Mammary epithelial cell (primary cell): ENCODE measurements around the gene G3BP1.

ENCODE experiments used
- EZH2 ChIP-seq: IDR thresholded peaks from 2 replicates; pipeline ENCODE4 v1.6.1; 2012; ENCODE audit warnings: low read length, inconsistent platforms, borderline replicate concordance
- TF ChIP-seq, protein P1 (sequence below), 2 donors: IDR thresholded peaks in 1 of 2; conservative IDR thresholded peaks in 1 of 2; 2 replicates each; pipeline ENCODE4 v1.5.1; 2011 to 2012; ENCODE audit warnings: inconsistent platforms in 2 of 2, low read length in 2 of 2, mild to moderate bottlenecking in 2 of 2, control low read depth in 1 of 2, low read depth in 1 of 2; ENCODE audit not compliant: insufficient read depth in 1 of 2; ENCODE audit errors: extremely low read depth in 1 of 2

DNA sequence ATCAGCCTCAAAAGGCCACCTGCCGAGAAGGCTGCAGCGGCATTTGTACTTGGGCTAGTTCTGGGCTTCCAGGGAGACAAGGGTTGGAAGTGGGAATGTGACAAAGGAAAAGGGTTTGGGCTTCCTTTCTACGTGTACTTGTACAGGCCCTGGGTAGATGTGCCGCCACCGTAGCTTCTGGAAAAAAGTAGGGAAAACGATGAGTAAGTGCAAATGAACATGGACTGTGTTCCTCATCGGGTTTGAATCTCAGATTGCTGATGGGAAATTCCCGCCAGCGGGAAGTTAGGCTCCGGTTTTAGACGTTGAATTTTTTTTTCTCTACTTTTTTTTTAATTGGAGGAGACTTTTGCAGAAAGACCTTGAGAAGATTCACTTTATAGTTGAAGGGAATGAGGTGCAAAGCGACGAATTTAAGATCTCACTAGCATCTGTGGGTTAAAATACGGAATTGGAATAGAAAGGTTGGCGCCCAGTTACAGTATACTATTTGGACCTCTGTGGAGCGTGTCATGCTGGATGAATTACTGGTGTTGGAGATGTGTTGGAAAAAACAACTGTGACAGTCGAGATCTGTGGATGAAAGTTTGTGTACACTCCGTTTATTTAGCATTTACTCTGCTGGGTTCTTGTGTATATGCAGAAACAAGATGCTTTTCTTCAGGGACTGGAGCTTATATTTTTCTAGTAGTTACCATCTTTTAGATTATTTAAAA is 1.2 kb downstream of the G3BP1 start:
- TF ChIP-seq, protein P1, sequence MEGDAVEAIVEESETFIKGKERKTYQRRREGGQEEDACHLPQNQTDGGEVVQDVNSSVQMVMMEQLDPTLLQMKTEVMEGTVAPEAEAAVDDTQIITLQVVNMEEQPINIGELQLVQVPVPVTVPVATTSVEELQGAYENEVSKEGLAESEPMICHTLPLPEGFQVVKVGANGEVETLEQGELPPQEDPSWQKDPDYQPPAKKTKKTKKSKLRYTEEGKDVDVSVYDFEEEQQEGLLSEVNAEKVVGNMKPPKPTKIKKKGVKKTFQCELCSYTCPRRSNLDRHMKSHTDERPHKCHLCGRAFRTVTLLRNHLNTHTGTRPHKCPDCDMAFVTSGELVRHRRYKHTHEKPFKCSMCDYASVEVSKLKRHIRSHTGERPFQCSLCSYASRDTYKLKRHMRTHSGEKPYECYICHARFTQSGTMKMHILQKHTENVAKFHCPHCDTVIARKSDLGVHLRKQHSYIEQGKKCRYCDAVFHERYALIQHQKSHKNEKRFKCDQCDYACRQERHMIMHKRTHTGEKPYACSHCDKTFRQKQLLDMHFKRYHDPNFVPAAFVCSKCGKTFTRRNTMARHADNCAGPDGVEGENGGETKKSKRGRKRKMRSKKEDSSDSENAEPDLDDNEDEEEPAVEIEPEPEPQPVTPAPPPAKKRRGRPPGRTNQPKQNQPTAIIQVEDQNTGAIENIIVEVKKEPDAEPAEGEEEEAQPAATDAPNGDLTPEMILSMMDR (conservative IDR thresholded peaks at IDR 0.05 in 1 of 2, IDR thresholded peaks at IDR 0.05 in 1 of 2; ENCODE audit: extremely low read depth in 1 of 2, insufficient read depth in 1 of 2, low read depth in 1 of 2, low read length in 2 of 2), result no peak
- no peak for TF ChIP-seq EZH2
